AG04449 (cell line): ENCODE data around the gene RAET1L.
"Not testable (repeated sequence)": the region's sequence is repeated elsewhere in the genome, so short reads cannot be mapped to it uniquely, and the experiment has no call there.

Source experiments
- CTCF ChIA-PET: fragments of 350-600 bp; formaldehyde crosslinking; extraction: SDS; loops from one replicate; lab custom pipeline; 2021; ENCODE audit warnings: antibody characterized with exemption; lab: Yijun Ruan, JAX
- POLR2A ChIA-PET: fragments of 400-600, 350-600 bp; formaldehyde crosslinking; extraction: SDS; loops from one replicate; lab custom pipeline; 2020; ENCODE audit warnings: antibody characterized with exemption, inconsistent platforms; lab: Yijun Ruan, JAX
- DNase-seq: peaks from one replicate; pipeline ENCODE4 v3.0.0-alpha.2; 2010; ENCODE audit warnings: low read depth, low spot score
- H3K4me3 ChIP-seq: 2 replicates; pipeline ENCODE4 v1.5.1; 2011; ENCODE audit warnings: low read depth, mild to moderate bottlenecking, control low read depth, low read length
- CTCF ChIP-seq: IDR thresholded peaks from one replicate; pipeline ENCODE4 v1.5.1; 2011; ENCODE audit warnings: mild to moderate bottlenecking, moderate library complexity, low read length, control low read depth, inconsistent platforms; ENCODE audit not compliant: insufficient read depth; ENCODE audit errors: missing control alignments

The RAET1L gene

GRCh38 chr6:150025201-150025917 is at the start of gene RAET1L:
Gene RAET1L (minus strand): TSS chr6:150025532. CDS start chr6:150025471, 61 bp downstream.
- ChIA-PET CTCF (interaction anchor here (1.0 to 1.4 kb wide), 2 partner anchors 8 to 43 kb away, joined by 3 to 10 read pairs; partner anchors contain the start of gene ULBP3), POLR2A (no interaction called here)
- H3K4me3 ChIP-seq: peak within 1 kb of the TSS; percentile 36
- no peak for DNase-seq
- TF ChIP-seq CTCF: no peak

- no peak overlapping the region for H3K4me3 ChIP-seq
- no peak for DNase-seq
- TF ChIP-seq CTCF: no peak
- ChIA-PET CTCF (interaction anchor here (1.5 to 11.2 kb wide), 6 partner anchors 7 to 321 kb away, joined by 4 to 170 read pairs (median 6); no protein-coding TSS in a partner anchor), POLR2A (no interaction called here)
Measured at GRCh38 chr6:150075034-150075421, 49.7 kb upstream of the RAET1L start.

- DNase-seq, H3K4me3 ChIP-seq, POLR2A ChIA-PET: not testable (repeated sequence)
- CTCF ChIA-PET: interaction anchor here (1.2 to 11.2 kb wide), 6 partner anchors 8 to 321 kb away, joined by 3 to 170 read pairs (median 4); no protein-coding TSS in a partner anchor
Measured at GRCh38 chr6:150074396-150075033, 49.2 kb upstream of the RAET1L start.

GRCh38 chr6:150072201-150072600 is 46.9 kb upstream of the RAET1L start:
- ChIA-PET CTCF (interaction anchor here (0.9 to 11.2 kb wide), 8 partner anchors 8 to 744 kb away, joined by 3 to 170 read pairs (median 5); no protein-coding TSS in a partner anchor), POLR2A (no interaction called here)
- TF ChIP-seq CTCF: no peak
- H3K4me3 ChIP-seq: no peak overlapping the region
- no peak for DNase-seq

GRCh38 chr6:150070236-150070818 is 45.0 kb upstream of the RAET1L start:
- no peak overlapping the region for H3K4me3 ChIP-seq
- ChIA-PET CTCF (interaction anchor here (0.6 to 6.0 kb wide), 34 partner anchors 10 to 1276 kb away, joined by 3 to 76 read pairs (median 5); no protein-coding TSS in a partner anchor), POLR2A (no interaction called here)
- no peak for DNase-seq
- TF ChIP-seq CTCF: no peak

GRCh38 chr6:150069706-150070105 is 44.4 kb upstream of the RAET1L start:
- no peak for DNase-seq
- H3K4me3 ChIP-seq: no peak overlapping the region
- CTCF ChIA-PET: interaction anchor here (0.8 to 6.0 kb wide), 15 partner anchors 10 to 748 kb away, joined by 3 to 76 read pairs (median 4); no protein-coding TSS in a partner anchor
- no peak for TF ChIP-seq CTCF
- POLR2A ChIA-PET: no interaction called here
